ENCODE measurements around the gene DAPL1. TPM values are rescaled to one million over a fixed set of nuclear protein-coding genes. Genes with fewer than 3 reads are reported as not detected.
"Not testable (repeated sequence)": the region's sequence is repeated elsewhere in the genome, so short reads cannot be mapped to it uniquely, and the experiment has no call there.

DAPL1 gene
- total RNA-seq, 4 donors from 2014 or later: 242 to 361 (median 326) TPM

DNA sequence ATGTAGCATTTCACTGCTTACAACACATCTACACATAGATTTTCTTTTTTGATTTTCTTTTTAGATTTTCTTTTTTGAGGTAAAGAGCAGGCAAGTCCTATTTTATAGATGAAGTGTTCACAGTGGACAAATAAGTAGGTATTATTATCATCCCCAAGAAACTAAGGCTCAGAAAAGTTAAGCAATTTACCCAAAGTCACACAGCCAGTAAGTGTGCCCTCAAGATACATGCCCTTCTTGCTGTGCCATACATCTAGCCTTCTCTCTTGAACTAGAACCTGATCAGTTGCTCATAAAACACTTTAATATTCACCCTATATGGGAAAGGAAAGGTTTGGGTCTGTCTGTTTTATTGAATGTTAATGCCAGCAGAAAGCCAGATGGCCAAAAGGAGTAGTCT is 50.3 kb downstream of the DAPL1 start:
- no peak for DNase-seq (ENCODE audit: low spot score in 2 of 2)
- intact Hi-C loops (cut with DNase I; ENCODE audit: low total_unique reads): no loop called here
- no peak overlapping the region for H3K4me3 ChIP-seq (ENCODE audit: low read depth, poor library complexity, severe bottlenecking)
- TF ChIP-seq POLR2A (IDR thresholded peaks at IDR 0.05): no peak
- TF ChIP-seq, protein P1, sequence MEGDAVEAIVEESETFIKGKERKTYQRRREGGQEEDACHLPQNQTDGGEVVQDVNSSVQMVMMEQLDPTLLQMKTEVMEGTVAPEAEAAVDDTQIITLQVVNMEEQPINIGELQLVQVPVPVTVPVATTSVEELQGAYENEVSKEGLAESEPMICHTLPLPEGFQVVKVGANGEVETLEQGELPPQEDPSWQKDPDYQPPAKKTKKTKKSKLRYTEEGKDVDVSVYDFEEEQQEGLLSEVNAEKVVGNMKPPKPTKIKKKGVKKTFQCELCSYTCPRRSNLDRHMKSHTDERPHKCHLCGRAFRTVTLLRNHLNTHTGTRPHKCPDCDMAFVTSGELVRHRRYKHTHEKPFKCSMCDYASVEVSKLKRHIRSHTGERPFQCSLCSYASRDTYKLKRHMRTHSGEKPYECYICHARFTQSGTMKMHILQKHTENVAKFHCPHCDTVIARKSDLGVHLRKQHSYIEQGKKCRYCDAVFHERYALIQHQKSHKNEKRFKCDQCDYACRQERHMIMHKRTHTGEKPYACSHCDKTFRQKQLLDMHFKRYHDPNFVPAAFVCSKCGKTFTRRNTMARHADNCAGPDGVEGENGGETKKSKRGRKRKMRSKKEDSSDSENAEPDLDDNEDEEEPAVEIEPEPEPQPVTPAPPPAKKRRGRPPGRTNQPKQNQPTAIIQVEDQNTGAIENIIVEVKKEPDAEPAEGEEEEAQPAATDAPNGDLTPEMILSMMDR (IDR thresholded peaks at IDR 0.05): no peak

DNA sequence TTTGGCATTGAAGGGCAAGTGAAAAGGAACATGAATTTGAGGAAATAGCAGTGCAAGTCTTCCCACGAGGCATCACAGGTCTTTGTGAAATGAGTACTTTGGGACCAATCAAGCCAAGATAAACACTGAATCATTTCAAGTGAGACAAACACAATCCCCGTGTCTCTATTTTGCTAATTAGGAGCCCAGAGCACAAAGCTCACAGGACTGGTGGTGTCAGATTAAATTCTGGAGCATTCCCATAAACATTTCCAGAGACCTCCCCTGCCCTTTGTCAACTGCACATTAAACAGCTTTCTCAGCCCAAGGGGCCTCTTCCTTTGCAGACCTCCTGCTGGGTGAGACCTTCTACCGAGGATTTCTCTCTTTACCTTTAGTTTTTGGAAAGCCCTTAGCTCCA is 50.7 kb downstream of the DAPL1 start:
- 33 to 36% methylated on average over 3 of the region's 3 CpGs for WGBS, 2 donors
- intact Hi-C loops (cut with DNase I; ENCODE audit: low total_unique reads): no loop called here
- DNase-seq (ENCODE audit: low spot score in 2 of 2): no peak
- TF ChIP-seq, protein P1 (IDR thresholded peaks at IDR 0.05): no peak
- TF ChIP-seq POLR2A (IDR thresholded peaks at IDR 0.05): no peak
- H3K4me3 ChIP-seq (ENCODE audit: low read depth, poor library complexity, severe bottlenecking): no peak overlapping the region

DNA sequence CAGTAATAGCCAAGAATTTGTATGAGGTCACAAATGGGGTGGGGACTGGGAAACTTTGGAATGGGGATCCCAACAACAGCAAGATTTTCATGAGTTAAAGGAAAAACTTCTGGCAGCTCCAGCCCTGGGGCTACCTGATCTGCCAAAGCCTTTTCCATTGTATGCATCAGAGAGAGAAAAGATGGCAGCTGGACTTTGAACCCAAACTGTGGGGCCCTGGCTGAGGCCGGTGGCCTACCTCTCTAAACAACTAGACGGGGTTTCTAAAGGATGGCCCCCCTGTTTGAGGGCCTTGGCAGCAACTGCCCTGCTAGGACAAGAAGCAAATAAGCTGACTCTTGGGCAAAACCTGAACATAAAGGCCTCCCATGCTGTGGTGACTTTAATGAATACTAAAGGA is 52.4 kb downstream of the DAPL1 start:
- intact Hi-C loops (cut with DNase I; ENCODE audit: low total_unique reads); DNase-seq (ENCODE audit: low spot score in 2 of 2); H3K4me3 ChIP-seq (ENCODE audit: low read depth, poor library complexity, severe bottlenecking): not testable (repeated sequence)
- 77 to 82% methylated on average over 2 of the region's 2 CpGs for WGBS, 2 donors

DNA sequence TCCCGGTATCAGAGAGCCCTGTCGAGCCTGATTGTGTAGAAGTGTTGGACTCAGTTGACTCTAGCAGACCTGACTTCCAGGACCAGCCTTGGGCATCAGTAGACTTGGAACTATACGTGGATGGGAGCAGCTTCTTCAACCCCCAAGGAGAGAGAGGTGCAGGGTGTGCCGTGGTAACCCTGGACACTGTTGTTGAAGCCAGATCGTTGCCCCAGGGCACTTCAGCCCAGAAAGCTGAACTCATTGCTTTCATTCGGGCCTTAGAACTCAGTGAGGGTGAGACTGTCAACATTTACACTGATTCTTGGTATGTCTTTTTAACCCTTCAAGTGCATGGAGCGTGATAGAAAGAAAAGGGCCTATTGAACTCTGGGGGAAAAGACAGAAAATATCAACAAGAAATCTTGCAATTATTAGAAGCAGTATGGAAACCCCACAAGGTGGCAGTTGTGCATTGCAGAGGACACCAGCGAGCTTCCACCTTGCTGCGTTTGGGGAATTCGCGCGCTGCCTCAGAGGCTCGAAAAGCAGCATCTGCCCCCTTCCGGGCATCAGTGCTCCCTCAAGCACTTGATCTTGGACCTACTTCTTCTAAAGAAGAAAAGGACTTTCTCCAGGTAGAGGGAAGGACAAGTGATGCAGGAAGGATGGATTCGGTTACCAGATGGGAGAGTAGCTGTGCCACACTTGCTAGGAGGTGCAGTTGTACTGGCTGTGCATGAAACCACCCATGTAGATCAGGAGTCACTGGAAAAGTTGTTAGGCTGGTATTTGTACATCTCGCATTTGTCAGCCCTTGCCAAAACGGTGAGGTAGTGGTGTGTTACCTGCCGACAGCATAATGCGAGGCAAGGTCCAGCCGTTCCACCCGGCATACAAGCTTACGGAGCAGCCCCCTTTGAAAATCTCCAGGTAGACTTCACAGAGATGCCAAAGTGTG is 53.2 kb downstream of the DAPL1 start:
- intact Hi-C loops (cut with DNase I; ENCODE audit: low total_unique reads); DNase-seq (ENCODE audit: low spot score in 2 of 2); H3K4me3 ChIP-seq (ENCODE audit: low read depth, poor library complexity, severe bottlenecking): not testable (repeated sequence)
- WGBS, 2 donors: 48 to 63% methylated on average over 22 of the region's 22 CpGs

DNA sequence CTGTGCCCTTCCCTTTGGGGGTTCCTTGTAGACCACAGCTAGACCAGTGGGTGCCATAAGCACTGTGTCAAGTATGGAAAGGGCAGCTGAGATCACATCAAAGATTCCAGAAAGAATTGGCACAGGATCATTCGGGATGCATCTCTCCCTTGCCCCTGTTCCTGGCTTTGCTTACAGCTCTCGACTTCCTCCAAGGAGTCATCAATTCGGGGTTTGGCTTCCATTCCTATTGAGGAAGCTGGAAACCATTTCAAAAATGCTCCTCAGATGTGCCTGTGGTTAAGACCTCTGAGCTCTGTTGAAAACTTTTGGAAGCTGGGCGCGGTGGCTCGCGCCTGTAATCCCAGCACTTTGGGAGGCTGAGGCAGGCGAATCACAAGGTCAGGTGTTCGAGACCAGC is 65.1 kb downstream of the DAPL1 start:
- intact Hi-C loops (cut with DNase I; ENCODE audit: low total_unique reads); DNase-seq (ENCODE audit: low spot score in 2 of 2); H3K4me3 ChIP-seq (ENCODE audit: low read depth, poor library complexity, severe bottlenecking): not testable (repeated sequence)
- whole genome bisulfite sequencing, 2 donors: 73 to 75% methylated on average over 9 of the region's 9 CpGs

DNA sequence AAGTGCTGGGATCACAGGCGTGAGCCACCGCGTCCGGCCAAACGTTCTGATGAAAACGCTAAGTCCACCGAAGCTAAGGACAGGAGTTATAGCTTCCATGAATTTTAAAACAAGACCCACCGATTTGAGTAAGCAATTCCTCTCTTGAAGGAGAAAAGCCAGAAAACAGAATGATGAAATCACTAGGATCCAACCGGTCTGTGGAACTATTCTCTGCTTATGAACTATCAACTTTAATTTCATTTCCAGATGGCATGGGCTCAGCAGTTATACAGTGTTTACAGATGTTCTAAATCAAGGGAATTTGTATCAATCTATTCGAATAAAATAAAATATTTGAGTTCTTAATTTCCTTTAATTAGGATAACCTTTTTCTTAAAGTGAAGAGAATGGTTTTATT is 66.5 kb downstream of the DAPL1 start:
- H3K4me3 ChIP-seq (ENCODE audit: low read depth, poor library complexity, severe bottlenecking); intact Hi-C loops (cut with DNase I; ENCODE audit: low total_unique reads); DNase-seq (ENCODE audit: low spot score in 2 of 2): not testable (repeated sequence)
- WGBS, 2 donors: 83 to 88% methylated on average over 10 of the region's 10 CpGs

DNA sequence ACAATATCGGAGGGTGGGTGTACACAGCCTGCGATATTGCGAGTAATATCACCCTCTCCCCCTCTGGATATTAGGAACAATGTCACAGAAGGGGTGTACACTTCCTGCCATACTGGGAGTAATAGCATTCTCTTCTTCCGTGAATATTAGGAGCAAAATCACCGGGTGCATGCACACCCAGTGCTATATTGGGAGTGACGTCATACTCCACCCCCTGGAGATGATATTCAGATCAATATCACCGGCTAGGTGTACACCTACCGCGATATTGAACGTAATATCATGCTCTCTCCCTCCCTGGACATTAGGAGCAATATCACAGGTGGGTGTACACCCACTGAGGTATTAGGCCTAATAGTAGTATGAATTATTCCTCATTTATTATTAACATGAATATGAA is 70.4 kb downstream of the DAPL1 start:
- DNase-seq (ENCODE audit: low spot score in 2 of 2); intact Hi-C loops (cut with DNase I; ENCODE audit: low total_unique reads); H3K4me3 ChIP-seq (ENCODE audit: low read depth, poor library complexity, severe bottlenecking): not testable (repeated sequence)
- 93 to 96% methylated on average over 10 of the region's 10 CpGs for WGBS, 2 donors

Other genes with a start within 250 kb of the DAPL1 start
- gene TANC1, start 173.3 kb downstream of the DAPL1 start, total RNA-seq: 100 to 1,000 TPM in 2 of 4 donors, 10 to 100 TPM in 2; 65.8 to 111 (median 93.6) TPM

All from lower leg skin (tissue), 4 donors.